Ishikawa (cell line): ENCODE data around the gene NMT2.

Source experiments
- CEBPB ChIP-seq: IDR thresholded peaks from 2 replicates; pipeline ENCODE4 v1.6.1; 2012
- CREB1 ChIP-seq: IDR thresholded peaks from 2 replicates; pipeline ENCODE4 v1.6.1; 2012; ENCODE audit warnings: low read depth
- EGR1 ChIP-seq: IDR thresholded peaks from 2 replicates; pipeline ENCODE4 v1.6.1; 2012
- EP300 ChIP-seq: IDR thresholded peaks from 2 replicates; pipeline ENCODE4 v1.6.1; 2012; ENCODE audit warnings: borderline replicate concordance
- FOXM1 ChIP-seq: IDR thresholded peaks from 2 replicates; pipeline ENCODE4 v1.6.1; 2012; ENCODE audit warnings: low read depth, borderline replicate concordance
- MAX ChIP-seq: IDR thresholded peaks from 2 replicates; pipeline ENCODE4 v1.6.1; 2012
- NFIC ChIP-seq: IDR thresholded peaks from 2 replicates; pipeline ENCODE4 v1.6.1; 2012
- RAD21 ChIP-seq: IDR thresholded peaks from 2 replicates; pipeline ENCODE4 v1.6.1; 2012; ENCODE audit warnings: low read depth
- TAF1 ChIP-seq: IDR thresholded peaks from 2 replicates; pipeline ENCODE4 v1.6.1; 2012; ENCODE audit warnings: low read depth, mild to moderate bottlenecking
- TCF12 ChIP-seq: IDR thresholded peaks from 2 replicates; pipeline ENCODE4 v1.6.1; 2012; ENCODE audit warnings: low read depth
- TEAD4 ChIP-seq: IDR thresholded peaks from 2 replicates; pipeline ENCODE4 v1.6.1; 2012
- USF1 ChIP-seq: IDR thresholded peaks from 2 replicates; pipeline ENCODE4 v1.6.1; 2012
- YY1 ChIP-seq: IDR thresholded peaks from 2 replicates; pipeline ENCODE4 v1.6.1; 2012; ENCODE audit warnings: low read depth
- ZBTB7A ChIP-seq: IDR thresholded peaks from 2 replicates; pipeline ENCODE4 v1.6.1; 2012; ENCODE audit warnings: low read depth
- TF ChIP-seq, protein P1 (sequence below): IDR thresholded peaks from 2 replicates; pipeline ENCODE4 v1.6.1; 2012; ENCODE audit warnings: low read depth, mild to moderate bottlenecking

Gene NMT2

GRCh38 chr10:15067154-15067553 lies 101.3 kb downstream of the NMT2 start:
- TF ChIP-seq NFIC: no peak
- no peak for TF ChIP-seq TAF1
- no peak for TF ChIP-seq TEAD4
- no peak for TF ChIP-seq CREB1
- no peak for TF ChIP-seq EGR1
- no peak for TF ChIP-seq RAD21
- TF ChIP-seq MAX: no peak
- TF ChIP-seq ZBTB7A: no peak
- no peak for TF ChIP-seq EP300
- no peak for TF ChIP-seq CEBPB
- no peak for TF ChIP-seq TCF12
- no peak for TF ChIP-seq USF1
- no peak for TF ChIP-seq YY1
- no peak for TF ChIP-seq FOXM1
- TF ChIP-seq, protein P1, sequence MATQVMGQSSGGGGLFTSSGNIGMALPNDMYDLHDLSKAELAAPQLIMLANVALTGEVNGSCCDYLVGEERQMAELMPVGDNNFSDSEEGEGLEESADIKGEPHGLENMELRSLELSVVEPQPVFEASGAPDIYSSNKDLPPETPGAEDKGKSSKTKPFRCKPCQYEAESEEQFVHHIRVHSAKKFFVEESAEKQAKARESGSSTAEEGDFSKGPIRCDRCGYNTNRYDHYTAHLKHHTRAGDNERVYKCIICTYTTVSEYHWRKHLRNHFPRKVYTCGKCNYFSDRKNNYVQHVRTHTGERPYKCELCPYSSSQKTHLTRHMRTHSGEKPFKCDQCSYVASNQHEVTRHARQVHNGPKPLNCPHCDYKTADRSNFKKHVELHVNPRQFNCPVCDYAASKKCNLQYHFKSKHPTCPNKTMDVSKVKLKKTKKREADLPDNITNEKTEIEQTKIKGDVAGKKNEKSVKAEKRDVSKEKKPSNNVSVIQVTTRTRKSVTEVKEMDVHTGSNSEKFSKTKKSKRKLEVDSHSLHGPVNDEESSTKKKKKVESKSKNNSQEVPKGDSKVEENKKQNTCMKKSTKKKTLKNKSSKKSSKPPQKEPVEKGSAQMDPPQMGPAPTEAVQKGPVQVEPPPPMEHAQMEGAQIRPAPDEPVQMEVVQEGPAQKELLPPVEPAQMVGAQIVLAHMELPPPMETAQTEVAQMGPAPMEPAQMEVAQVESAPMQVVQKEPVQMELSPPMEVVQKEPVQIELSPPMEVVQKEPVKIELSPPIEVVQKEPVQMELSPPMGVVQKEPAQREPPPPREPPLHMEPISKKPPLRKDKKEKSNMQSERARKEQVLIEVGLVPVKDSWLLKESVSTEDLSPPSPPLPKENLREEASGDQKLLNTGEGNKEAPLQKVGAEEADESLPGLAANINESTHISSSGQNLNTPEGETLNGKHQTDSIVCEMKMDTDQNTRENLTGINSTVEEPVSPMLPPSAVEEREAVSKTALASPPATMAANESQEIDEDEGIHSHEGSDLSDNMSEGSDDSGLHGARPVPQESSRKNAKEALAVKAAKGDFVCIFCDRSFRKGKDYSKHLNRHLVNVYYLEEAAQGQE: no peak

GRCh38 chr10:15060638-15061037 lies 107.9 kb downstream of the NMT2 start:
- TF ChIP-seq YY1 (no peak), EGR1 (no peak), CEBPB (no peak), EP300 (no peak), TAF1 (no peak), USF1 (no peak), TCF12 (no peak), MAX (no peak), FOXM1 (no peak), TEAD4 (no peak), RAD21 (no peak), CREB1 (no peak)
- TF ChIP-seq, protein P1: no peak

GRCh38 chr10:15059914-15060313 lies 108.6 kb downstream of the NMT2 start:
- TF ChIP-seq ZBTB7A (no peak), USF1 (no peak), CREB1 (no peak), MAX (no peak), TCF12 (no peak), EP300 (no peak), RAD21 (no peak), TEAD4 (no peak), TAF1 (no peak), EGR1 (no peak), YY1 (no peak), NFIC (no peak), CEBPB (no peak)

- TF ChIP-seq EP300 (no peak), TEAD4 (no peak), YY1 (no peak), CEBPB (no peak), TAF1 (no peak), MAX (no peak), NFIC (no peak), TCF12 (no peak), RAD21 (no peak), CREB1 (no peak), EGR1 (no peak), FOXM1 (no peak)
- TF ChIP-seq, protein P1: no peak
Measured at GRCh38 chr10:15058689-15059088, 109.8 kb downstream of the NMT2 start.
